B cell (primary cell): ENCODE measurements around the gene RGR. TPM values are rescaled to one million over a fixed set of nuclear protein-coding genes. Genes with fewer than 3 reads are reported as not detected.

Experiments
- ATAC-seq: fragments of 200-7000 bp; cut with Tn5 transposase; one replicate; pipeline ENCODE4 v1.10.0; 2021; ENCODE audit warnings: low read depth, mild to moderate bottlenecking, moderate number of reproducible peaks, moderate library complexity
- CTCF ChIA-PET: fragments of 350-600 bp; sonication (Branson Sonifier 250); formaldehyde crosslinking; loops from one replicate; lab custom pipeline; 2021; ENCODE audit warnings: antibody characterized with exemption, inconsistent platforms; lab: Charles Lee
- POLR2A ChIA-PET: fragments of 350-600 bp; sonication (Branson Sonifier 250); formaldehyde crosslinking; loops from one replicate; lab custom pipeline; 2021; ENCODE audit warnings: antibody characterized with exemption; lab: Charles Lee
- DNase-seq: peaks from one replicate; pipeline ENCODE4 v3.0.0; 2013
- H2AFZ ChIP-seq: 2 replicates; pipeline ENCODE4 v1.6.1; 2012; ENCODE audit warnings: mild to moderate bottlenecking, low read depth, low read length; ENCODE audit not compliant: insufficient read depth, poor library complexity, severe bottlenecking
- H3K27ac ChIP-seq, 2 donors: 1 replicate in 1 of 2; 2 replicates in 1 of 2; pipeline ENCODE4 v1.5.1; 2012 to 2013; ENCODE audit warnings: low read length in 2 of 2, mild to moderate bottlenecking in 2 of 2, moderate library complexity in 1 of 2
- H3K27me3 ChIP-seq, 4 experiments: fragments of 200-600 bp in 1 of 4; sonication (generic) in 1 of 4; replicated peaks in 1 of 4; 1 replicate in 2 of 4; 2 replicates in 2 of 4; pipeline versions ENCODE4 v1.6.1 to v1.7.0; 2013 to 2016; ENCODE audit warnings: low read length in 3 of 4, mild to moderate bottlenecking in 2 of 4, mixed read lengths in 1 of 4, moderate library complexity in 1 of 4; ENCODE audit not compliant: insufficient read depth in 4 of 4, control insufficient read depth in 3 of 4; ENCODE audit errors: control extremely low read depth in 1 of 4
- H3K36me3 ChIP-seq, 2 experiments: replicated peaks in 1 of 2; 1 replicate in 1 of 2; 2 replicates in 1 of 2; pipeline versions ENCODE4 v1.6.1 to v1.7.1; 2013; ENCODE audit warnings: low read length in 1 of 2; ENCODE audit not compliant: insufficient read depth in 2 of 2, control insufficient read depth in 1 of 2; ENCODE audit errors: control extremely low read depth in 1 of 2, extremely low read depth in 1 of 2
- H3K4me1 ChIP-seq, 2 donors: fragments of 200-600 bp in 1 of 2; sonication (generic) in 1 of 2; 1 replicate in 1 of 2; 2 replicates in 1 of 2; pipeline versions ENCODE4 v1.5.1 to v1.6.1; 2013 to 2017; ENCODE audit warnings: low read length in 2 of 2; ENCODE audit not compliant: control insufficient read depth in 2 of 2, insufficient read depth in 2 of 2
- H3K4me2 ChIP-seq: replicated peaks from 2 replicates; pipeline ENCODE3; 2012; ENCODE audit warnings: mild to moderate bottlenecking, low read depth, low read length; ENCODE audit not compliant: poor library complexity, severe bottlenecking
- H3K4me3 ChIP-seq, 5 experiments: fragments of 200-600 bp in 1 of 5; sonication (generic) in 1 of 5; 1 replicate in 3 of 5; 2 replicates in 2 of 5; pipeline versions ENCODE4 v1.5.1 to v1.7.0; 2011 to 2016; ENCODE audit warnings: low read length in 4 of 5, mild to moderate bottlenecking in 4 of 5, low read depth in 2 of 5, control low read depth in 1 of 5, moderate library complexity in 1 of 5; ENCODE audit not compliant: insufficient read depth in 1 of 5; ENCODE audit errors: control extremely low read depth in 1 of 5, extremely low read depth in 1 of 5
- H3K79me2 ChIP-seq: fragments of 200-600 bp; sonication (generic); one replicate; pipeline ENCODE4 v1.6.0; 2016; ENCODE audit warnings: low read length; ENCODE audit not compliant: control insufficient read depth, insufficient read depth
- H3K9ac ChIP-seq: fragments of 200-600 bp; sonication (generic); 2 replicates; pipeline ENCODE4 v1.6.1; 2017; ENCODE audit warnings: mild to moderate bottlenecking, low read length, moderate library complexity
- H3K9me3 ChIP-seq, 3 donors: one replicate each; pipeline versions ENCODE4 v1.6.1 to v1.7.1; 2013; ENCODE audit warnings: low read length in 2 of 3; ENCODE audit not compliant: control insufficient read depth in 2 of 3, insufficient read depth in 1 of 3; ENCODE audit errors: control extremely low read depth in 1 of 3
- H4K20me1 ChIP-seq: 2 replicates; pipeline ENCODE4 v1.6.0; 2012; ENCODE audit warnings: mild to moderate bottlenecking, low read length; ENCODE audit not compliant: insufficient read depth, control insufficient read depth, poor library complexity, severe bottlenecking
- H3K27ac Mint-ChIP-seq: one replicate; pipeline ENCODE4 v1.8.0; 2021; ENCODE audit warnings: mixed read lengths
- H3K27me3 Mint-ChIP-seq: one replicate; pipeline ENCODE4 v1.8.0; 2021; ENCODE audit warnings: mixed read lengths
- H3K4me1 Mint-ChIP-seq: one replicate; pipeline ENCODE4 v1.8.0; 2021; ENCODE audit warnings: mixed read lengths
- H3K4me3 Mint-ChIP-seq: one replicate; pipeline ENCODE4 v1.8.0; 2021; ENCODE audit warnings: mixed read lengths
- H3K9me3 Mint-ChIP-seq: one replicate; pipeline ENCODE4 v1.8.0; 2022; ENCODE audit warnings: mixed read lengths; ENCODE audit not compliant: insufficient read depth
- CTCF ChIP-seq: fragments of 200-600 bp; IDR thresholded peaks from one replicate; pipeline ENCODE4 v1.8.0; 2022; ENCODE audit warnings: antibody characterized with exemption, mild to moderate bottlenecking
- EZH2 ChIP-seq: IDR thresholded peaks from 2 replicates; pipeline ENCODE4 v1.6.1; 2012; ENCODE audit warnings: borderline replicate concordance, low read depth, mild to moderate bottlenecking, moderate library complexity, low read length; ENCODE audit not compliant: insufficient read depth, poor library complexity, severe bottlenecking
- WGBS: methylation state at CpG from one replicate; pipeline ENCODE4 v1.1.5; 2013; ENCODE audit warnings: missing lambda C conversion rate; ENCODE audit not compliant: insufficient coverage; 5-methylcytosine and 5-hydroxymethylcytosine counted together
- intact Hi-C: fragments of 100-400 bp; cut with micrococcal nuclease; formaldehyde crosslinking; loops from one replicate; pipeline ENCODE4 v1.10.0; 2022
- polyA plus RNA-seq: library from polyadenylated mRNA; depleted of rRNA; stranded (reverse); fragments of >200 nt; gene quantifications from 2 replicates; pipeline ENCODE4 v1.2.3, GENCODE V29; 2012
- total RNA-seq, 2 donors: library from RNA; stranded (reverse); fragments of 120-200 nt in 1 of 2; gene quantifications; 1 replicate in 1 of 2; 2 replicates in 1 of 2; pipeline versions ENCODE4 v1.2.3 to v1.2.4, GENCODE V29; 2013 to 2022

Gene RGR
- total and polyA plus RNA-seq, 2 donors (not counting 1 experiment from before 2014, with no cell fraction given), result not detected

GRCh38 chr10:84214612-84215235 is 30.1 kb upstream of the RGR start:
- Histone ChIP-seq H3K79me2 (no peaks in the 10 kb centered on the region), H3K4me1 (no peaks in the 10 kb centered on the region), H3K27me3 (no peaks in the 10 kb centered on the region), H3K4me2 (peak overlapping the region; percentile 28), H3K9ac (no peak overlapping the region), H2AFZ (peak overlapping the region; percentile 22), H3K4me3 (no peak overlapping the region), H3K27ac (no peak overlapping the region), H3K9me3 (peaks cover 0 to 3% (median 0%) of the 10 kb centered on the region in 3 donors), H3K36me3 (no peaks in the 10 kb centered on the region), H4K20me1 (no peaks in the 10 kb centered on the region)
- H3K9me3 Mint-ChIP-seq, result no peaks in the 10 kb centered on the region
- intact Hi-C loops, result no loop called here
- peak; percentile 37 for DNase-seq
- ChIA-PET POLR2A (interaction anchor here (0.6 kb wide), 1 partner anchor 35 kb away, joined by 3 read pairs; no protein-coding TSS in a partner anchor), CTCF (interaction anchor here (1.7 to 2.5 kb wide), 2 partner anchors 9 to 66 kb away, joined by 6 to 25 read pairs; no protein-coding TSS in a partner anchor)
- no peak overlapping the region for H3K27ac Mint-ChIP-seq
- TF ChIP-seq CTCF, result peak; percentile 54
- no peak for TF ChIP-seq EZH2
- H3K4me1 Mint-ChIP-seq, result no peaks in the 10 kb centered on the region
- peak overlapping the region; percentile 37 for H3K4me3 Mint-ChIP-seq
- 47% methylated on average over 12 of the region's 12 CpGs for WGBS
- ATAC-seq, result peak; percentile 43
- H3K27me3 Mint-ChIP-seq, result peaks cover 7% of the 10 kb centered on the region

- ATAC-seq (no peak), DNase-seq (no peak)
- 87% methylated on average over 8 of the region's 9 CpGs for WGBS
- Histone ChIP-seq H3K79me2 (no peaks in the 10 kb centered on the region), H4K20me1 (no peaks in the 10 kb centered on the region), H3K9ac (no peak overlapping the region), H3K36me3 (no peaks in the 10 kb centered on the region), H3K9me3 (peaks cover 0 to 6% (median 0%) of the 10 kb centered on the region in 3 donors), H3K4me3 (no peak overlapping the region), H3K27me3 (peaks cover 0 to 3% (median 0%) of the 10 kb centered on the region in 4 experiments), H2AFZ (no peak overlapping the region), H3K4me1 (no peaks in the 10 kb centered on the region), H3K4me2 (no peak overlapping the region), H3K27ac (no peak overlapping the region)
- intact Hi-C loops, result no loop called here
- TF ChIP-seq EZH2 (no peak), CTCF (no peak)
- peaks cover 9% of the 10 kb centered on the region for H3K27me3 Mint-ChIP-seq
- ChIA-PET CTCF (interaction anchor here (1.0 to 1.1 kb wide), 2 partner anchors 9 to 12 kb away, joined by 3 read pairs; no protein-coding TSS in a partner anchor), POLR2A (no interaction called here)
- H3K27ac Mint-ChIP-seq, result no peak overlapping the region
- H3K4me3 Mint-ChIP-seq, result no peak overlapping the region
- no peaks in the 10 kb centered on the region for H3K9me3 Mint-ChIP-seq
- H3K4me1 Mint-ChIP-seq, result no peaks in the 10 kb centered on the region
Measured at GRCh38 chr10:84216834-84217233, 28.0 kb upstream of the RGR start.
